T-helper 22 cell (primary cell): ENCODE results near the gene HSPB1.
A peak's percentile ranks its signal among the peaks of the same experiment; 100 is the strongest.
"Not testable (repeated sequence)": the region's sequence is repeated elsewhere in the genome, so short reads cannot be mapped to it uniquely, and the experiment has no call there.

Source experiments
- DNase-seq: peaks from one replicate; pipeline ENCODE4 v3.0.0-alpha.2; 2020; ENCODE audit warnings: low read depth

The HSPB1 gene

DNA sequence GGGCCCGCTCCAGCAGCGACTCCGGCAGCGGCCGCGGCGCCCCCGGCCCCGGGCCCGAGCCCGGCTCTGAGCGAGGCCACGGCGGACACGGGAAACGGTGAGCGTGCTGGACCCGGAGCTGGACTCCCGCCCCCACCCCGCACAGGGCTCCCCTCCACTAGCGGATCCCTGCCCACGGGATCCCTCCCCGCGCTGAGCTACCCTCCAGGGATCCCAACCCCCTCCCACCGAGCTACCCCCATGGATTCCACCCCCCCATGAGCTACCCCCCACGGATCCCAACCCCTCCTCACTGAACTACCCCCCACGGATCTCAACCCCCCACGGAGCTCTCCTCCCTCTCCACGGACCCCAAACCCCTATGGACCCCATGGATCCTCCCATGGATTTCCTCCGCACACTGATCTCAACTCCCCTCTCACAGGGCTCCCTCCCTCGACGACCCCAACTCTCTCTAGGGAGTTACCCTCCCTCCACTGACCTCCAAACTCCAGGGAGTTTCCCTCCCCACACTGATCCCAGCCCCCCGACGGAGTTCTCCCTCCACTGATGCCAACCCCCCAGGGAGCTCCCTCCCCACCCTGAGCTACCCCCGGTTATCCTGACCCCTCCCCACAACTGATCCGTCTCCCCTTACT lies 20.6 kb upstream of the HSPB1 start:
- DNase-seq: no peak

DNA sequence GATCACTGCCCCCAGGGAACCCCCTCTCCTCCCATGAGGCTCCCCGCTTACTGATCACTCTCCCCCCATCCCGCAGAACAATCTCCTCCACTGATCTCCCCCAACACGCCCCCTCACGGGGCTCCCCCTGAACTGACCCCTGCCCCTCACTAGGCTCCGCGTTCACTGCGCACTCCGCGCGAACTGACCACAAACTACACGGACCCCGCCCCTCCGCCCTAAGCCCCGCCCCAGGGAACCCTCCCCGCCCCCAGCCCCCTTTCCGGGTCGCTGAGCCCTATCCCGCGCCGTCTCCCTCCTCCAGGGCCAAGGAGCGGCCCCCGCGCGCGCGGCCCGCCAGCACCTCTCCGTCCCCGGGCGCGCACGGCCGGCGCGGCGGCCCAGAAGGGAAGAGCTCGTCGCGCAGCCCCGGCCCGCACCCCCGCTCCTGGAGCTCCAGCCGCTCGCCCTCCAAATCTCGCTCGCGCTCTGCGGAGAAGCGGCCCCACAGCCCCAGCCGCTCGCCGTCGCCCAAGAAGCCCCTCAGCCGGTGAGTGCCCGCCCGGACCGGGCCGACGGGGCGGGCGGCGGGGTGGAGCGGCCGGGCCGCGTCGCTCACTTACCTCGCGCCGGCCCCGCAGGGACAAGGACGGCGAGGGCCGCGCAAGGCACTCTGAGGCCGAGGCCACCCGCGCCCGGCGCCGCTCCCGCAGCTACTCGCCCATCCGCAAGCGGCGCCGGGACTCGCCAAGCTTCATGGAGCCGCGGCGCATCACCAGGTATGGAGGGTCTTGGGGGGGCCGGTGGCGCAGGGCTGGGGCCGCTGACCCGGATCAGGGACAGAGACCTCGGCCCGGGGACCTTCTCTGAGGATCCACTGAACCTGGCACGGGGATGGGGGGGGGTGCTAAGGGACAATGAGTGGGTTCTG lies 19.9 kb upstream of the HSPB1 start:
- no peak for DNase-seq

DNA sequence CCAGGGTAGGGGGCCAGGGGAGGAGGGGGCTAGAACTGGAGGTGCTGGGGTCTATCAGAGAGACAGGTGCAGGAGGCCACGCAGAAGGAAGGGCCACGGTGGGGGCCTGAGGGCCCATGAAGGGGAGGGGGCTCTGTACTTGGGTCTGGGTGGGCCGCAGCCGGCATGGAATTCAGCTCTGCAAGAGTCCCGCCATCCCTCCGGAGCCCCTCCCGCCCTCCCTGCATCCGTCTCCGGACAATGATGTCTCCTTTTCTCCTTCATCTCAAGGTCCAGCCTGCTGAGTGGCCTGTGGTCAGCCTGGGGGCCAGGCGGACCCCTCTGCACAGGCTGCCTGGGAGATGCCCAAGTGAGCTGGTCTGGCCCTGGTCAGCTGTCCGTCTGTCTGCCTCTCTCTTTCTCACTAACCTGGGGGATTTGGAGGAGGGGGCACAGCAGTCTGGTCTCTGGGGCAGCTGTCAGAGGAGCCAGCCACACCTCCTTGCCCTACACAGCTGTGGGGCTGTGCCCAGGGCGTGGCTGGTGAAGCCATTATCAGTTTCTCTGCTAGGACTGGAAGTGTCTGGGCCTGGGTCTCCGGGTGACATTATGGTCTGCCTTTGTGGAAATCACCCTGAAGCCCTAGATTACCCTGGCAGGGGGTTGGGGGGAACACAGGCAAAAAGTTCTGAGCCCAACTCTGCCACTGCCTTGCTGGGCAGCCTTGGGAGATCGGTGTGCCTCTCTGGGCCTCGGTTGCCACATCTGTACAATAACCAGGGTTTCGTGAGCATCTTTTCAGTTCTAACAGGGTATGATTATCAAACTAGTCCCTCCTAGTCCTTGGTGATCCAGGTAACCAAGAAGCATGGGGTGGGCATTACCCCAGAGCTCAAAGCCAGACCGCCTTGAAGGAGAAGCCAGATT lies 19.0 kb upstream of the HSPB1 start:
- no peak for DNase-seq

DNA sequence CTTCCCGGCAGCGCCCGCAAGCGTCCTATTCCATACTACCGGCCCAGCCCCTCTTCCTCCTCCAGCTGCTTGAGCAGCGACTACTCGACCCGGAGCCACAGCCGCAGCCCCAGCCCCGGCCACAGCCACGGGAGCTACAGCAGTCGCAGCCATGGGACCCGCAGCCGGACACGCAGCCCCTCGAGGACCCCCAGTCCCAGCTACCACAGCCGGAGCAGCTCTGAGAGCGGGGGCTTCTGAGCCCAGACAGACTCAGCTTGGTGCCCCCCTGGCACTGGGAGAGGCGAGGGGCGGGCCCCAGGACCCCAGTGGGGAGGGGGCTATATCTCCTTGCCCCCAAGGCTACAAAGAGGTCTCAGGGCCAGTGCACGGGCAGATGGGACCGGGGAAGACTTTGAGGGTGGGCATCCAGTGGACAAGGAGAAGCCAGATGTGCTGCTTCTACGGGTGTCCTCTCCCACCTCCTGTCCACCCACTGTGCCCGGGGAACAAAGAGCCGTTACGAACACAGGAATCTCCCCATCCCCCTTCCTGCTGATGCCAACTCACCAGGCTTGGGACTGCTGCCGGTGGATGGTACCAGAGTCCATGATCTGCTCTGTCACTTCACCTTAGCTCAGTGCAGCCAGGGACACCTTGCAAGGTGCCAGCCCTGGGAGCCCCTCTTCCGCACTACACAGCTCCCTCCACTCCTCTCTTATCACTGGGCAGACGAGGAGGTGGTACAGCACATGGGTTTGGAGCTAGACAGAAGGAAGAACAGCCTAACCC lies 16.7 kb upstream of the HSPB1 start:
- no peak for DNase-seq

DNA sequence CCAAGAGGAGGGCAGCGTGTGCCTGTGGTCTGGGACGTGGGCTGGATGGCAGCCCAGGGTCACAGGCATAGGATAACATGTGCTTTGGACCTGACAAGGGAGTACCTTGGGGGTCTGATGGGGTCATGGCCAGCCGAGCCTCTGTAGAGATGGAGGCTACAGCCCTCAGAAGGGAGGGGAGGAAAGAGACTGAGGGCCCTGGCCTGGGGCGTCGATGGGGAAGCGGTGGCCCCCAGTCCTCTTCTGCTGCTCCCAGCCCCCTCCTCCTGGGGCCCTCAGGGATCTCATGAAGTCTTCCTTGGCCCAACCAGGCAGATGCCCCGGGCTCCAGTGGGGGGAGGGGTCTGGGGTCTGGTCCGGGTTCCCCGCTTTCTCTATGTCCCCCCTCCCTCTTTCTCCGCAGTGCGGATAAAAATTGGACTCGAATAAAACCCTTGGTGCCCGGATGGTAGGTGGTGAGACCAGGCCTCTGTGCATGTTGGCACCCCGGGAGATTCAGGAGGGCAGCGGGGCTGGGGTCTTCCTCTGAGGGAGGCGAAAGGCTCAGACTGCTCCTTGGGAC lies 15.6 kb upstream of the HSPB1 start:
- no peak for DNase-seq

DNA sequence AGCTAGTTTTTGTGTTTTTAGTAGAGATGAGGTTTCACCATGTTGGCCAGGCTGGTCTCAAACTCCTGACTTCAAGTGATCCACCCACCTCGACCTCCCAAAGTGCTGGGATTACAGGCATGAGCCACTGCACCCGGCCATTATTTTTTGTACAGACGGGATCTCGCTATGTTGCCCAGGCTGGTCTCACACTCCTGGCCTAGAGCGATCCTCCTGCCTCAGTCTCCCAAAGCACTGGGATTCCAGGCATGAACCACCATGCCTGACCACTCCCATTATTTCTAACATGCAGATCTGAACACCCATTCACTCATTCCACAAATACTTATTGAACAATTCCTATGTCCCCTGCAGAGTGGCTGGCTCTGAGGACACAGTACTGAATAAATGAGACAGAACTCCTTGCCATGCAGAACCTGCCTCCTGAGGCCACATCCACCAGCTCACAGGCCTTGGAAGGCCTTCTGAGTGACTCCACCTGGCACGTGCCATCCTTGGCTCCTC lies 11.6 kb upstream of the HSPB1 start:
- not testable (repeated sequence) for DNase-seq

DNA sequence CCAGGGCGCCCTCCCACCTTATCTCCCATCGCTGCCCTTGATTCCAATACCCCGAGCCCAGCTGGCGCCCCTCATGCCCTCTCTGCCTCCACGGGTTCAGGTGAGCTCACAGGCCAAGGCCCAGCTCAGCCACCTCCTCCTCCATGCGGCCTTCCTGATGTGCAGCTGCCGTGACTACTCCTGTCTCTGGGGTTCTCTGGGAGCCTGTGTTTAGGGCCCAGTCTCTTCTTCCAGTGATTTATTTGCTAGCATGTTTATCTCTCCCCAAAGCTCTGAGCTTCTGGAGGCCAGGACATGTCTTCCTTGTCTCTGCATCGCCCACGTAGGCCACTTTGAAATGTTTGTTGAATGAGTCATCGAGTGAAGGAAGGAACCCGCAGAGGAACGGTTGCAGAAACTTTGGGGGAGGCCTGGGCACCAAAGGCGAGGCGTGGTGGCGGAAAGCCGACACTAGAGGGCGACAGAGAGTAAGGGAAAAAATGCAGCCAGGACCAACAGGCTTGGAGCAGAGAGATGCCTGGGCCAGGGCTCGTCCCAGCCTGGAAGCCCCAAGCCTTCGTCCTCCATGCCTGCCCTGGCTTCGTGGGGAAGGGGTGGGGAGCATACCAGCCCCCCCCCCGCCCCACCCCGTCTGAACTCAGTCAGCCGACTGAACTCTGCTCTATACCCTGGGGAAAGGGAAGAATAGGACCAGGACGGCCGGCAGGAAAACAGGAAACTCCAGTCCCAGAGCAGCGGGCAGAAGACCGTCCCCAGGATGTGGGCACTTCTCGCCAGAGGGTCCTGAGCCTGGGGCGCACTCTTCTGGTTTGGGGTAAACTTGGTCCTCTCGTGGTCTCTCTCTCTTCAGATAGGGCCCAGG lies 10.9 kb upstream of the HSPB1 start:
- peak; percentile 58 for DNase-seq

DNA sequence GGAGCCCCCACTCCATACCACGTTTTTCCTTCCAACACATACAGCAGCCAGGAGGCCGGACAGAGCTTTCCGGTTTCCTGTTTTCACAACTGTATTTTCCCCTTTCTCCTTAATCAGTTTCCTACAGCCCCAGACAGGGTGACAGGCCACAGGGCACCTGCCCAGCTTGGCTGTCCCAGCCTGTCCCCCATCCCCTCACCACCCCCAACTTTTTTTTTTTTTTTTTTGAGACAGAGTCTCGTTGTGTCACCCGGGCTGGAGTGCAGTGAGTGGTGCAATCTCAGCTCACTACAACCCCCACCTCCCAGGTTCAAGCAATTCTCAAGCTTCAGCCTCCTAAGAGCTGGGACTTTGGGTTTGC lies 10.3 kb upstream of the HSPB1 start:
- no peak for DNase-seq

DNA sequence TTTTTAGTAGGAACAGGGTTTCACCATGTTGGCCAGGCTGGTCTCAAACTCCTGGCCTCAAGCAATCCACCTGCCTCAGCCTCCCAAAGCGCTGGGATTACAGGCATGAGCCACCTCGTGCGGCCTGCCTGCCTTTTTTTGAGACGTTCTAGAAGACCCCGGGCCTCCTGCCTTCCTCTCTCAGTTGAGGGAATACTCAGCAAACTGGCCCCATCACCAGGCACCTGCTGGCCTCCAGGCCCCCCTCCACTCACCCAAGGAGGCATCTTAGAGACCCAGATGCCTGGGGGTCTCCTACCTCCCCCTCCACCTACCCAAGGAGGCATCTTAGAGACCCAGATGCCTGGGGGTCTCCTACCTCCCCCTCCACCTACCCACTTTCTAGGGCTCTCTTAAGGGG lies 9.6 kb upstream of the HSPB1 start:
- not testable (repeated sequence) for DNase-seq

DNA sequence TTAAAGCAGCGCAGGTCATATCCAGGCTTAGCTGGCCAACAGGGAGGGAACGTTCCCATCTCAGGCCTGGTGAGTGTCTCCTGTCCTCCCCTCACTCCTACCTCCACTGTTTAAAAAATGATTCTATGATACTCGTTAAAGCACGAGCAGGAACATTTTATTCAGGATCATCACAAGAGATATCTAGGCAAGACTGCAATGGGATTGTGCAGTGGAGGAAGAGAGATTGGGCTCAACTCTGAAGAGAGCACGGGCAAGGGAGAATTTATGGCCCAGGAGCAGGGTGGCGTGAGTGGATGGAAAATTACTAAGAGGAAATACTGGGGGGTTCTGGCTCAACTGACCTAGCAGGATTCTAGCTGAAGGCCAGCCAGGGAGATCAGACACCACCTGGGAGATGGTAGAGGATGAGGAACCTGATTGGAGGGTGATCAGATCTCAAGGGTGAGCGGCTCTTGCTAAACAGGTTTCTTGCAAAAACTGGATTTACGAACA lies 9.0 kb upstream of the HSPB1 start:
- no peak for DNase-seq

DNA sequence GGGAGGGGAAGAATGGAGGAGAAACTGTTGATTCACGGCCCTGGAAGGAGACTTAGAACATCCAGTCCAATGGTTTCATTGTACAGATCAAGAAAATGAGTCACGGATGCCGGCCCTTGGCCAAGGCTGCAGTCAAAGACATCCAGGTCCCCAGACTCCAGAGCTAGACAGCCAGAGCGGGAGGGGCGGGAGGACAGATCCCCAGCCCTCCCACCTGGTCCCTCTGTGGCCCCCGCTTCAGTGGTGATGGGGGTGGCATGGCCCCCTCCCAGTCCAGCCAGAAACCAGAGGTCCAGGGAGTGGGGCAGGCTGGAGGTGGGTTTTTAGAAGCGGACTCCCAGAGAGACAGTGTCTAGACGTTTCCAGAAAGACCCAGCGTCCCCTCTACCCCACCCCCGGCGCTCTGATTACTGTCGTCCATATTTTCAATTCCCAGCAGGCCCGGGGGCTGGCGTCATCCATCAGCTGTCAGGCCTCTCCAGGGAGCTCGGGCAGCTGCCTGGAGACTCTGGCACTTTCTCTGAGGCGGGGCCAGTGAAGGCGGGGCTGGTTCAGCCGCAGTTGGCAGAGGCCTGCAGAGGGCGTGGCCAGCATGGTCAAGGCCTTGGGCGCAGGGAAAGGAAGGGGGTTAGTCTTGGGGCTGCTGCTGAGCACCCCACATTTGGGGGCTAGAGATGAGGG lies 8.0 kb upstream of the HSPB1 start:
- DNase-seq: no peak

DNA sequence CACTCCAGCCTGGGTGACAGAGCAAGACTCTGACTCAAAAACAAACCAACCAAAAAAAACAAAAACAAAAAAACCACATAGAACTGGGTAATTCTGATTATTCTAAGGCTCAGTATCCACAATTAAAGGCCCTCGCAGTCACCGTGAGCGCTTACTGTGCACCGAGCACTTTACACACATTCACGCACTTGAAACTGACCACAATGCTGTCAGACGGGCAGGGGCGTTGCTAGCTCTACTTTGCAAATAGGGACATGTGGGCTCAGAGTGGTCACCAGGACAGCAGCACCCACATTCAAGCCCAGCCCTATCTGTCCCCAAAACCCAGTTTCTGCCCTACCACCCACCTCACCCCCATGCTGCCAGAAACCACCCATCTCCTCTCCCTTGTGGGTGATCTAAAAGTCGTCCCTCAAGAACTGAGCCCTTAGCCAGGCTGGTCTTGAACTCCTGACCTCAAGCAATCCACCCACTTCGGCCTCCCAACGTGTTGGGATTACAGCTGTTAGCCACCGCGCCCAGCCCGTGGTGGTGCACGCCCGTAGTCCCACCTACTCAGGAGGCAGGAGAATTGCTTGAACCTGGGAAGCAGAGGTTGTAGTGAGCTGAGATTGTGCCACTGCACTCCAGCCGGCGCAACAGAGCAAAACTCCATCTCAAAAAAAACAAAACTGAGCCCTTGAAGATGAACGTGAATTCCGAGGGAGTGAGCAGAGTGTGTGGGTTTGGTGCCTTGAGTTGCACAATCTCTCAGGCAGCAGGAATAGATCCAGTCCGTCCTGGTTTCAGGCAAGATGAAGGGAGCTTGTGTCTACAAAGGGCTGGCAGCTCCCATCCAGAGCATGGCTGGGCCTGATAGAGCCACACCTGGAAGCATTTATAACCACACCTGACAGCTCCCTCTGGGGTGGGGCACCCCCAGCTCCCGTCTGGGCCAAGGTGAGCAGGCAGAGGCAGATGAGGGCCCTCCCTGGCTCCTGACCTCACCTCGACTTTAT lies 5.4 kb upstream of the HSPB1 start:
- no peak for DNase-seq

DNA sequence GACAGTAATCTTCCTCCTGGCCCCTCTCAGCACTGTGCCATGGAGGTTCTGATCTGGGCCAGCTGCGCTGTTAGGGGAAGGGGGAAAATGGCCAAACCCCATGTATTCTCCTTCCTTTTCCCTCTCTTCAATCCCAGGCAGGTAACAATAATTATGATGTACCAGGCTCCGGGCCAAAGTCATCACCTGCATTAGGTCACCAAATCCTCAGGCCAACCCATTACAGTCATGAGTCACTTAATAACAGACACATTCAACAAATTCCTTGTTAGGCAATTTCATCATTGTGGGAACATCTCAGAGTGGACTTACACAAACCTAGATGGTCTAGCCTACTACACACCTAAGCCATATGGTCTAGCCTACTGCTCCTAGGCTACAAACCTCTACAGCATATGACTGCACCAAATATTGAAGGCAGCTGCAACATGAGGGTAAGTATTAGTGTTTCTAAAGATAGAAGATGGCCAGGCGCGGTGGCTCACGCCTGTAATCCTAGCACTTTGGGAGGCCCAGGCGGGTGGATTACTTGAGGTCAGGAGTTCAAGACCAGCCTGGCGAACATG lies 2.2 kb upstream of the HSPB1 start:
- no peak for DNase-seq

DNA sequence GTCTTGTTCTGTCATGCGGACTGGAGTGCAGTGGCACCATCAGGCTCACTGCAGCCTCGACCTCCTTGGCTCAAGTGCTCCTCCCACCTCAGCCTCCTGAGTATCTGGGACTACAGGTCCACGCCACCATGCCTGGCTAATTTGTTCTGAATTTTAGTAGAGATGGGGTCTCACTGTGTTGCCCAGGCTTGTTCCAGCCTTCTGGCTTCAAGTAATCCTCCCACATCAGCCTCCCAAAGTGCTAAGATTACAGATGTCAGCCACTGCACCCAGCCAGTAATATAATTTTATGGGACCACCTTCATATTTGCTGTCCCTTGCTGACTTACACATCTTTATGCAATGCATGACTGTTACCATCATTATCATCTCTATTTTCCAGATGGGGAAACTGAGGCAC lies 1.5 kb upstream of the HSPB1 start:
- DNase-seq: no peak

DNA sequence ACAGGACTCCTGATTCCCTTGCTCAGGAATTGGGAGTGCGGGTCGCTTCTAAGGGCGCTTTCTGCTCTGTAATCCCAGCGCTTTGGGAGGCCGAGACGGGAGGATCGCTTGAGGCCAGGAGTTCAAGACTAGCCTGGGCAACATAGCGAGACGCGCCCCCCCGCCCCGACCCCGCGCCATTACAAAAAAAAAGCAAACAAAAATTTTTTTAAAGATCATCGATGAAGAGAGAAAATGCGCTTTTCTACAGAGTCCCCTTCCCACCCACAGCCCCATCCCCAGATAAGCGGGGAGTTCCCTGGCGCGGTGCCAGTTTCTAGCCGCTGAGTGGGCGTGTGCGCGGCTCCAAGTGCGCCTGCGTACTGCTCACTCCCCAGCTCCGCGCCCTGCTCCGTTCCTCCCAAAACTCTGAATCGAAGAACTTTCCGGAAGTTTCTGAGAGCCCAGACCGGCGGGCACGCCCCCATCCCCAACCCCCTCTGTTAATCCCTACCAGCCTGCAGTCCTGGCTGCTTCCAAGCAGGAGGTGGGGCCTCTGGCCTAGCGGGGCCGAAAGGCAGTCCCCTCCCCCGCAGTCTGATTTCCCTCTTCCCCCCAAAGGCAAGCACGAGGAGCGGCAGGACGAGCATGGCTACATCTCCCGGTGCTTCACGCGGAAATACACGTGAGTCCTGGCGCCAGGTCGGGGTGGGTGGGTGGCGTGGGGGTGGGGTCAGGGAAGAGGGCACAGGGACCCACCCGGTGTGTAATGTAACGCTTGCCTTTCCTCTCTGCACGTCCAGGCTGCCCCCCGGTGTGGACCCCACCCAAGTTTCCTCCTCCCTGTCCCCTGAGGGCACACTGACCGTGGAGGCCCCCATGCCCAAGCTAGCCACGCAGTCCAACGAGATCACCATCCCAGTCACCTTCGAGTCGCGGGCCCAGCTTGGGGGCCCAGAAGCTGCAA lies 1.0 kb downstream of the HSPB1 start:
- DNase-seq: peak; percentile 71

DNA sequence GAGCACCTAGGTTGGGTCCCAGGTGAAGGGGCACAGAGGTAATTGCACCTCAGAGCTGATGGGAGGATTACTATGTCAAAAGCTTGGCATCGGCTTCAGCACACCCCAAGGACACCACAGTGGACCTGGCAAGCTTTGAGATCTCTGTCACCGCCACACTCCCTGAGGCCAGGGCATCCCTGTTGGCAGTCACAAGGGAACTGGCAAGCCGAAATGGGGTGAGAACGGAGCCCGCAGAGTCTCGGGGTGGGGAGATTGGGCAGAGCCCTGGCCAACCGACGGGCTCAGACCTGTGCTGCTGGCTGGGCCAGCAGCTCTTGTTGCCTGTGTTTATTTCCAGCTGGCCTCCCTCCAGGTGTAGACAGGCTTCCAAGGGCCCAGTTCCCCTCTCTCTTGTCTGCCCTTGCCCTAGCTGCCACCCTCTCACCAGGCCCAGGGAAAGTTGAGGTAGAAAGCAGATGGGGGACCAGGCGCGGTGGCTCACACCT lies 2.5 kb downstream of the HSPB1 start:
- no peak for DNase-seq

DNA sequence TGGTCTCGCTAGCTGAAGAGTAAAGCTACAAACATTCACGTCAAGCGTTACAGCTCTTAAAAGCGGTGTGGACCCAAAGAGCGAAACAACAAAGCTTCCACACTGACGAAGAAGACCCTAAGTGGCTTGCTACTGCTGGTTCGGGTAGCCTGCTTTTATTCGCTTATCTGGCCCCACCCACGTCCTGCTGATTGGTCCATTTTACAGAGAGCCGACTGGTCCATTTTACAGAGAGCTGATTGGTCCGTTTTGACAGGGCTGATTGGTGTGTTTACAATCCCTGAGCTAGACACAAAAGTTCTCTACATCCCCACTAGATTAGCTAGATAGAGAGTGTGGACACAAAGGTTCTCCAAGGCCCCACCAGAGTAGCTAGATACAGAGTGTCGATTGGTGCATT lies 6.4 kb downstream of the HSPB1 start:
- not testable (repeated sequence) for DNase-seq
